SW 1271 (cell line): Measurements from ENCODE around the gene NCKAP5.

Experiments used
- DNase-seq, 2 experiments: peaks; one replicate each; lab custom pipeline; 2025; lab: John Stamatoyannopoulos, UW

Gene NCKAP5

GRCh38 chr2:132667706-132668105, 900.6 kb downstream of the NCKAP5 start:
- DNase-seq: no peak

GRCh38 chr2:132665401-132666140, 902.7 kb downstream of the NCKAP5 start:
- DNase-seq: no peak

GRCh38 chr2:132664096-132664495, 904.2 kb downstream of the NCKAP5 start:
- no peak for DNase-seq

- no peak for DNase-seq
These were observed 905.5 kb downstream of the NCKAP5 start for GRCh38 chr2:132662732-132663131.

- DNase-seq: no peak
These were observed 908.9 kb downstream of the NCKAP5 start for GRCh38 chr2:132659331-132659730.

GRCh38 chr2:132656266-132656975, 911.8 kb downstream of the NCKAP5 start:
- DNase-seq: no peak

- DNase-seq: no peak
These were observed 913.3 kb downstream of the NCKAP5 start for GRCh38 chr2:132654968-132655367.

GRCh38 chr2:132654335-132654734, 913.9 kb downstream of the NCKAP5 start:
- DNase-seq: no peak

- DNase-seq: no peak
These were observed 915.8 kb downstream of the NCKAP5 start for GRCh38 chr2:132652474-132652873.

GRCh38 chr2:132651115-132652045, 916.9 kb downstream of the NCKAP5 start:
- peak in 1 of 2 experiments; percentile 50 for DNase-seq

- no peak for DNase-seq
These were observed 921.6 kb downstream of the NCKAP5 start for GRCh38 chr2:132646540-132647108.

- DNase-seq: no peak
These were observed 922.3 kb downstream of the NCKAP5 start for GRCh38 chr2:132645722-132646539.

- no peak for DNase-seq
These were observed 923.1 kb downstream of the NCKAP5 start for GRCh38 chr2:132645176-132645575.

- no peak for DNase-seq
These were observed 925.8 kb downstream of the NCKAP5 start for GRCh38 chr2:132642415-132642814.

- no peak for DNase-seq
These were observed 926.4 kb downstream of the NCKAP5 start for GRCh38 chr2:132641819-132642218.

- DNase-seq: no peak
These were observed 928.1 kb downstream of the NCKAP5 start for GRCh38 chr2:132640116-132640515.

GRCh38 chr2:132638313-132639040, 929.8 kb downstream of the NCKAP5 start:
- DNase-seq: no peak

- DNase-seq: no peak
These were observed 931.9 kb downstream of the NCKAP5 start for GRCh38 chr2:132636346-132636745.

- no peak for DNase-seq
These were observed 934.6 kb downstream of the NCKAP5 start for GRCh38 chr2:132633635-132634034.

GRCh38 chr2:132632000-132632649, 936.1 kb downstream of the NCKAP5 start:
- no peak for DNase-seq
